Measurements from ENCODE around the gene AARS2.

Gene AARS2

DNA sequence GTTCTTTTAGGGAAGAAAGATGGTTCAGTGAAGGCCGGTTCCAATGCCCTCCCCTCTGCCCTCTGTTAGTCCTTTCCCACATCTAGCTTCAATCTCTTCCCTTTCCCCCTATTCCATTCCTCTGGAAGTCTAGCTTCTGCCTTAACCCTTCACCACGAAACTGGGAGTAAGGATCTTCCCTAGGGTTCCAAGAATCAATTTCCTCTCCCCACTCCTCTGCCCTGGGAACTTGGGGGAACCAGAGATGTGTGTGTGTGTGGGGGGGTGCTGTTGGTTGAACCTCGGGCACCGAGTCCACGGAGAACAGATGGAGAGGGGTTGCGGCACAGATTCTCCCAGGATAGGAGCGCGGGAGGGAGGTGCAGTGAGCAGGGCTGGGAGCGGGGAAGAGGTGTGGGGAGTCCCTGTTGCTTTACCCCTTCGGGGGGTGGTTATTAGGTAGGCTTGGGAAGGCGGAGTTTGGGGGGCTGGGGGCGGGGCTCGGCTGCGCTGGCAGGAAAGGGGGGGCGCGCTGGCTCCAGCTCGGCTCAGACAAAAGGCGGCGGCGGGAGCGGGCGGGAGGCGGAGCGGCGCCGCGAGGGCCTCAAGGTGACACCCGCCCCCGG lies 43.1 kb downstream of the AARS2 start, which contains the start of gene TMEM151B:
Gene TMEM151B (plus strand): TSS at position 530 of the 605 bp plus-strand sequence. CDS start 293 bp downstream, outside the sequence.
- intact Hi-C loops (cut with DNase I; ENCODE audit: low total_unique reads): loop anchor here (5.0 to 10.0 kb wide), 3 partner anchors 67 to 175 kb away; partner anchors contain the start of gene CDC5L
- Histone ChIP-seq H3K27me3 (peaks cover 0 to 68% of the 10 kb centered on the region in 2 donors), H3K9me3 (no peaks in the 10 kb centered on the region), H3K4me1 (peaks cover 0 to 27% (median 10%) of the 10 kb centered on the region in 4 donors), H3K4me3 (peak within 1 kb of the TSS; percentile 27 to 38), H3K36me3 (no peaks in the 10 kb centered on the region), H3K27ac (no peak within 1 kb of the TSS)
- no peak for DNase-seq
- TF ChIP-seq, protein P1, sequence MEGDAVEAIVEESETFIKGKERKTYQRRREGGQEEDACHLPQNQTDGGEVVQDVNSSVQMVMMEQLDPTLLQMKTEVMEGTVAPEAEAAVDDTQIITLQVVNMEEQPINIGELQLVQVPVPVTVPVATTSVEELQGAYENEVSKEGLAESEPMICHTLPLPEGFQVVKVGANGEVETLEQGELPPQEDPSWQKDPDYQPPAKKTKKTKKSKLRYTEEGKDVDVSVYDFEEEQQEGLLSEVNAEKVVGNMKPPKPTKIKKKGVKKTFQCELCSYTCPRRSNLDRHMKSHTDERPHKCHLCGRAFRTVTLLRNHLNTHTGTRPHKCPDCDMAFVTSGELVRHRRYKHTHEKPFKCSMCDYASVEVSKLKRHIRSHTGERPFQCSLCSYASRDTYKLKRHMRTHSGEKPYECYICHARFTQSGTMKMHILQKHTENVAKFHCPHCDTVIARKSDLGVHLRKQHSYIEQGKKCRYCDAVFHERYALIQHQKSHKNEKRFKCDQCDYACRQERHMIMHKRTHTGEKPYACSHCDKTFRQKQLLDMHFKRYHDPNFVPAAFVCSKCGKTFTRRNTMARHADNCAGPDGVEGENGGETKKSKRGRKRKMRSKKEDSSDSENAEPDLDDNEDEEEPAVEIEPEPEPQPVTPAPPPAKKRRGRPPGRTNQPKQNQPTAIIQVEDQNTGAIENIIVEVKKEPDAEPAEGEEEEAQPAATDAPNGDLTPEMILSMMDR (IDR thresholded peaks at IDR 0.05): no peak

- intact Hi-C loops (cut with DNase I; ENCODE audit: low total_unique reads): loop anchor here (5.0 to 10.0 kb wide), 3 partner anchors 68 to 175 kb away; partner anchors contain the start of gene CDC5L
- Histone ChIP-seq H3K27ac (no peak overlapping the region), H3K4me1 (peaks cover 0 to 33% (median 17%) of the 10 kb centered on the region in 4 donors), H3K36me3 (no peaks in the 10 kb centered on the region), H3K27me3 (peaks cover 0 to 64% of the 10 kb centered on the region in 2 donors), H3K4me3 (no peak overlapping the region), H3K9me3 (no peaks in the 10 kb centered on the region)
- TF ChIP-seq, protein P1 (IDR thresholded peaks at IDR 0.05): no peak
- DNase-seq: no peak
Observed at GRCh38 chr6:44269178-44269920, 43.8 kb downstream of the AARS2 start.

DNA sequence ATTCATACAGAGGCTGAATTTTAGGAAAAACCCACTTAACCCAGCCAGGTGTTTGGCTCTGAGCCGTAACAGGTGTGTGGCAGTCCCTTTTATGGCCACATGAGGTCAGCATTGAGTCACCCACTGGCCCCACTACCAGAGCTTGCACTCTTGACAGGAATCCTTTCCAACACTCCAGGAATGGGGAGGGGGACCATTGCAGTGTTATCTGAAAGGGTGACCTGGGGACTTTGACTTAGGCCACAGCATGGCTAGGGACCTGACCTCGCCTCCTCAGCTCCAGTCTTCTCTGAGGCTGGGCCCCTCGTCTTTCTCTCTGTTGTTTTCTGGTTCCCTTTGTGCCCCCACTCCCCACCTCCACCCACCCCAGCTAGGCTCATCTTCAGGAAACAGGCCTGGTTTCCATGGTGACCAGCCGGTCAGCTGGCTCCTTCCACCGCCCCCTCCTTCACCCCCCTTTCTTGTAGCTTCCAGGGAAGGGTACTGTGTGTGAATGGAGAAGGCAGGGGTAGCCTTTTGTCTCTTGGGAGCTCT lies 45.0 kb downstream of the AARS2 start:
- Histone ChIP-seq H3K27me3 (peaks cover 0 to 52% of the 10 kb centered on the region in 2 donors), H3K9me3 (no peaks in the 10 kb centered on the region), H3K27ac (no peak overlapping the region), H3K4me3 (no peak overlapping the region), H3K4me1 (peaks cover 0 to 45% (median 28%) of the 10 kb centered on the region in 4 donors), H3K36me3 (no peaks in the 10 kb centered on the region)
- no peak for DNase-seq
- TF ChIP-seq, protein P1 (IDR thresholded peaks at IDR 0.05): peak; percentile 79 to 90
- intact Hi-C loops (cut with DNase I; ENCODE audit: low total_unique reads): loop anchor here (5.0 to 10.0 kb wide), 3 partner anchors 69 to 173 kb away; partner anchors contain the start of gene CDC5L

DNA sequence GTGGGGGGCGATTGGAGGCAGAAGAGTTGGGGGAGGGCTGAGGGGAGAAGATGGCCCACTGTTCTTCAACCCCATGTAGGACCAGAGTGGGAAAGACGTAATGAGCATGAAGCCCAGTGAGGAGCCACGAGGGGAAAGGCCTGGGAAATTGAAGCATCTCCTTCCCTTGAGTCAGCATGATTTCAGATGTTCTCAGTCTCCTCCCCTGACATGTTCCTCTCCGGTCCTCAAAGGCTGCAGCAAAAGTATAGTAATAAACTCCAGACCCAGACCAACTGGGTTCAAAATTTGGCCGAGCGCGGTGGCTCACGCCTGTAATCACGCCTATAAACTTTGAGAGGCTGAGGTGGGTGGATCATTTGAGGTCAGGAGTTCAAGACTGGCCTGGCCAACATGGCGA lies 45.9 kb downstream of the AARS2 start:
- peaks cover 0 to 54% (median 35%) of the 10 kb centered on the region in 4 donors for H3K4me1 ChIP-seq
- TF ChIP-seq, protein P1 (IDR thresholded peaks at IDR 0.05): no peak
- no peak overlapping the region for H3K4me3 ChIP-seq
- no peak for DNase-seq
- intact Hi-C loops (cut with DNase I; ENCODE audit: low total_unique reads): loop anchor here (5.0 to 10.0 kb wide), 3 partner anchors 70 to 172 kb away; partner anchors contain the start of gene CDC5L
- peaks cover 0 to 43% of the 10 kb centered on the region in 2 donors for H3K27me3 ChIP-seq
- no peak overlapping the region for H3K27ac ChIP-seq
- no peaks in the 10 kb centered on the region for H3K9me3 ChIP-seq
- H3K36me3 ChIP-seq: no peaks in the 10 kb centered on the region

GRCh38 chr6:44266347-44266746 lies 46.8 kb downstream of the AARS2 start:
- Histone ChIP-seq H3K4me1 (peaks cover 0 to 51% (median 34%) of the 10 kb centered on the region in 4 donors), H3K4me3 (no peak overlapping the region), H3K9me3 (no peaks in the 10 kb centered on the region), H3K27ac (no peak overlapping the region), H3K27me3 (peaks cover 0 to 34% of the 10 kb centered on the region in 2 donors), H3K36me3 (peaks cover 0 to 3% (median 0%) of the 10 kb centered on the region in 3 donors)
- TF ChIP-seq, protein P1 (IDR thresholded peaks at IDR 0.05): no peak
- no peak for DNase-seq
- intact Hi-C loops (cut with DNase I; ENCODE audit: low total_unique reads): loop anchor here (5.0 to 10.0 kb wide), 3 partner anchors 71 to 172 kb away; partner anchors contain the start of gene CDC5L

Data from tibial artery (tissue), 4 donors.